ENCODE measurements around the gene HHLA2.

Gene HHLA2

DNA sequence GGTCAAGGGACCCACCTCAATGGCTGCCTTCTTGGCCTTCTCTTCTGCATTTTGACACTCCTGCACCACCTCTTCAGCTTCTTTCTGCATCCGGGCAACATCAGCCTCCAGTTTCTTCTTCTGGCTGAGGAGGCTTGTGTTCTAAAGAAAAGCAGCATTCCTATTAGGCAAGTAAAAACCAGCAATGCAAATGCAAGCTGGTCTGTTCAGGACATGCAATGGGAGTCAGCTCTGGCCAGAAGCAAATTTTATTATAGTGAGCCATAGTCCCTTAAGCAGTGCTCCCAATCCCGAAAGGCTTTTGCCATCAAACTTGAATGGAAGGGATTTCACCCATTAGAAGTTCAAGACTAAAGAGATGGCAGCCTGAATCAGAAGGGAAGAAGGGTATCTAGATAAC, 97.7 kb downstream of the HHLA2 start:
- DNase-seq = no peak

DNA sequence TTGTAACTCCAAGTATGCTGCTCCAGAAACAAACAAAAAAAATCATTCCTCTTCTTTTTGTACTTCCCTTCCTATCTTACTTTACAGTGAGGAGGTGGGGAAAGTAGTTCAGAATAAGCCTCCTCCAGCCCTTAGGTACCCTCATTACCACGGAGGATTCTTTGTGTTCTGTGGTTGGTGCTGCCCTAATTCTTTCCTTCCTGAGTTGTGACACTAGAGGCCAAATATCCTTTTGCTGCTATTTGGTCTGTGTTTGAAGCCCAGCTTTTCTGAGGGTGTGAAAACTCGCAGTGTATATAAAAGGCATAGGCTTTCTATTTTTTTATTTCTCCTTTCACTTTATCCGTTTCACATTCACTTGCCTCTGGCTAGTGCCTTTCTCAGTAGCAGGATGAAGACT, 98.2 kb downstream of the HHLA2 start:
- DNase-seq = no peak

DNA sequence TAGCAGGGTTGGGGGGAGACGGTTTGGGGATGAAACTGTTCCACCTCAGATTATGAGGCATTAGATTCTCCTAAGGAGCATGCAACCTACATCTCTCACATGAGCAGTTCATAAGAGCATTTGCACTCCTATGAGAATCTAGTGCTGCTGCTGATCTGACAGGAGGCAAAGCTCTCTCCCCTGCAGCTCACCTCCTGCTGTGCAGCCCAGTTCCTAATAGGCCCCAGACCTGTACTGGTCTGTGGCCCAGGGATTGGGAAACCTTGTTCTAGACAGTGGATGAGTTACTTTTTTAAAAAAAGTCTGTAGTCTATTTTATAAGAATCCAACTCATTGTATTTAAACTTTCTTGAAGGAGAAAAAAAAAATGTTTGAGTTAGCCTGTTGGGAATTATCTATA, 100.0 kb downstream of the HHLA2 start:
- DNase-seq = no peak

DNA sequence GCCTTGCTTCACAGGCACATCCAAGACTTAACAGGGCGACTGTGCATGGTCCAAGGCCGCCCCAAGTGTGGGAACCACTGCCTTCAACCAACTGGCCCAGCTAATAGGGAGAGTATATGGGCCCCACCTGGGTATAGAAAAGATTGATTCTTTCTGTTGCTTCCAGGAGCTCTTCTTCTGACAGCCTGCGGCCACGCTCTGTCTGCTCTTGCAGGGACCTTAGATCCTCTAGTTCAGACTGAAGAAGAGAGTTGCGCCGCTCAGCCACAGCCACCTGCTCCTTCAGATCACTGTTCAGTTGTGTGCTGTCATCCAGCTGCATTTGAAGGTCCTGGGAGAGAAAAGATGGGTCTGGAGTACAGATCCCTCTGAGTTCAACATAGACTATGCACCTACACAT, 102.2 kb downstream of the HHLA2 start:
- DNase-seq = no peak

DNA sequence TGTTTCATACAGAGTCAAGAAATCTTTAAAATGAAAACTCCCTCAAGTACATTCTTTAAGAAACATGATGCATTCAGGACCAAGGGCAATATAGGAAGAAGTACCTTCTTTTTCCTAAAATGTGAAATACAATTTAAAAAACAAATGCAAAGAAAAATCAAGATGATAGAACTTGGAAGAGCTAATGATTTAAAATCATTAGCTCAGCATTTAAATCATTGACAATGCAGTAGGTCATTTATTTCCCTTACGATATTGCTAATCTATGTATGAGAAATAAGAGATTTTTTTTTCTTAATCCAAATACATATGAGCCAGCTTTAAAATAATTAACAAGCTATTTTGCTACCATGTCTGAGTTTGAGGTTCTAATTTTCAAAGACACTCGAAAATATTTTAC, 105.5 kb downstream of the HHLA2 start:
- DNase-seq = no peak

DNA sequence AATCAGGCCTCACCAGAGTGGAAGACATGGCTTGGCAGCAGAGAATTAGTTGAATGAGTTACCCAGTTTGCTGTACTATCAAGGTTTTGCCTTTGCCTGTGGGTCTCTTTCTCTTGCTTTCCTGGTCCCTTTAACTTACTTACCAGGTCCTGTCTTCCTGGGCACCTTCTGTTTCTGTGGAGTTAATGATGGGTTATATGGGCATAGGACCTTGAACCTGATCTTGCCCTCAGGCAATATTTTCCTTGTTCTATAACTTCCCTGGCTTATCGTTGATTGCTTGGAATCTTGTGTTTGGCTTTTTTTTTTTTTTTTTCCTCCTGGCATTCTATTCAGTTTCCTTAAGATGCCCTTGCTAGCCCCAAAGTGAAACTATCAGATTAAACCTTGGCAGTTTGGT, 106.8 kb downstream of the HHLA2 start:
- DNase-seq = no peak

DNA sequence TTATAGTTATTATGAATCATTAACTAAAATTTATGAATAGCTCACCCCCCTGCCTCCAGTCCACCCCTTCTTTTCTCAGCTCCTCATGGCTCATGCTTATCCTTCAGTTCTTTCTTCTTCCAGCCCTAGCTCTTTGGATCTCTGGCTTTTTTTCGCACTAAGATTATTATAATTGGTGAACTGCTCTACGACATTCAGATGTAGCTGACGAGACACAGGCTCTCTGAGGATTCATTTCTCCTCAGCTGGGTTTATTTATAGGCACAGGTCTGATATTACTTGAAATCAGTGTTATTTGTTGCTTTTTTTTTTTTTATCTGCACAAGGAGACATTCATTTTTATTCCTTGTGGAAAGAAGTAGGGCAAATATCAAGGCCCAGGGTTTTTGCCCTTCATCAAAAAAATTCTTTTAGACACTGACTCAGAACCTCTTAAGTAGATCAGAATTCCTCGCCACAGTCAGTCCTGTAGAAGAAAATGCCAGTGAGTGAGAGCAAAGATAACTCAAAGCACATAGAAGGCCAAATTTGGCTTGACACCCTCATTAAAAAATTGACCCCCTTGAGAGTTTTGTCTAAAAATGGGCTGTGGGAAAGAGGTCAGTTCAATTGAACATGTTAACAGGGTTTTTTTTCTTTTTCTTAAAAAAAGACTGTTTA, 107.5 kb downstream of the HHLA2 start:
- no peak for DNase-seq

DNA sequence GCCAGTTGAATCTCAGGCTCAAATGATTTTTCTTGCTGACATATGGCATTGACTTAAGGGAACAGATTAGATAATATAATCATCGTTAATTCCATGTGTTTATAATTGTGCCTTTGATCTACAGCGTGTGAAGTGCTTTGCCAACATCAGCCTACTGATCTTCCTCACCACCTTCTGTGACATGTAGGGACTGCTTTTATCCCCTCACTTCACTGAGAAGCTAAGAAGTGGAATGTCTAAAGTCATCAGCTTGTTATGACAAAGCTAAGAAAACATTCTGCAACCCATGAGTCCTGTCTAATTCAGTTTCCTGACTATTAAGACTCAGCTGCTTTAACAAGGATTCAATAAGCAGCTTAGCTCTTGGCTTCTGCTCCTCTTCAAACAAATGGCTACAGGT, 108.0 kb downstream of the HHLA2 start:
- no peak for DNase-seq

DNA sequence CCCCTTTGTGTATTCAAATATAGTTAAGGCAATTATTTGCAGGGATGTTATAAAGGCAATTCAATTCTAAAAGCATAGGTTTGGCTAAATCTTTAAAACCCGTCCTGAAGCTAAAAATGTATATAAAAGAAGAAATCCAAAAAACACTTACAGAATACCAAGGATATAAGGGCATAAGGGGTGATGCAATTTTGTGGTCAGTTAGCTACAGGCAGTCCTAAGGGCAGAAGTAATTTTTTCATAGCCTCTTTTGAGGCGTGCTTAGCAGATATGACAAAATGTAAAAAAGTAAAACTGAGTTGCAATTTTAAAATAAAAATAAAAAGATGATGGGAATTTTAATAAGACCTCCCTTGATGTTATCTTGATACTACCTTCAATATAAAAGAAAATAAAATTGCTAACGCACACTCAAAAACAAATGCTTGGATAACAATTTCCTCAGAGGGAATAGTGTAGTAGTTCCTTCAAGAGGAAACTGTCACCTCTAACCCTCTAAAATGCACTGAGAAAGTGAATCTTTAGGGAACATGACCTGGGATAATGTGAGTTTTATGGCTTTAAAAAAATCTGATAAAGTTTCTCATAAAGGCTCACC, 109.8 kb downstream of the HHLA2 start:
- no peak for DNase-seq

DNA sequence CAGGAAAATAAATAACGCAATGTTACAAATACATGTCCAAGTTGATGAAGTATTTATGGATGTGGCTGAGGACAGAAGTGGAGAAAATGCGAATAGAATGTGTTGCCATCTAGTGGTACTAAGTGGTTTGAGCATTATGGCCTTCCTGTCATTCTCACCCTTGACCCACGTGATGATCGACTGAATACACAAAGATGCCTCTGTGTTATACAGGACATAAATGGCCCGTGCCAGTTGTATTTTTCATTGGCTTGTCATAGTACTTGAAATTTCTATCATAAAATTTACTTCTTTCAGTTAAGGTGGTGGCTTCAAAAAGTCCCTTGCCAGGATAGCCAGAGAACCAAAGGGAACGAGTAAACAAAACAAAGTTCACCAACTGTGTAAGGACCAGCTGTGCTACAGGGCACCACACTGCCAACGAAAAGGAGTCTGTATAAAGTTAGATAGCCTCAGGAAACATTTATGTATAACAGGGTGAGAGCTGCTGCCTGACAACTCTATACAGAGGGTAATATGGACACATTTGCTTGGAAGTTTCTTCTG, 110.4 kb downstream of the HHLA2 start:
- peak; percentile 5 for DNase-seq

DNA sequence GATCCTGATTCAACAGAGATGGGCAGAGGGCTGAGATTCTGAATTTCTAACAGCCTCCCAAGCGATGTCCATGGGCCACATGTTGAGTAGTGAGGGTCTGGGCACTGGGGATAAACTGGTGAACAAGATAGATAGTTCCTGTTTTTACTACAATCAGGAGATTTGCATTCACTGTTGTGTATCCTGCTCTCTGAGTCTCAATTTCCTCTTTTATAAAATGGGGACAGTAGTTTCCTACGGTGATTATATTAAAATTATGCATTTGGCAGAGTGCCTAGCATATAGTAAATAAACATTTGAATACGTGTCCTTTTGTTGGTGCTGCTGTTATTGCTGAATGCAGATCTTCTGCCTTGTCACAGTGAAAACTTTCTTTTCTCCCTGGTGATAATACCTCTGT, 111.5 kb downstream of the HHLA2 start:
- DNase-seq = no peak

DNA sequence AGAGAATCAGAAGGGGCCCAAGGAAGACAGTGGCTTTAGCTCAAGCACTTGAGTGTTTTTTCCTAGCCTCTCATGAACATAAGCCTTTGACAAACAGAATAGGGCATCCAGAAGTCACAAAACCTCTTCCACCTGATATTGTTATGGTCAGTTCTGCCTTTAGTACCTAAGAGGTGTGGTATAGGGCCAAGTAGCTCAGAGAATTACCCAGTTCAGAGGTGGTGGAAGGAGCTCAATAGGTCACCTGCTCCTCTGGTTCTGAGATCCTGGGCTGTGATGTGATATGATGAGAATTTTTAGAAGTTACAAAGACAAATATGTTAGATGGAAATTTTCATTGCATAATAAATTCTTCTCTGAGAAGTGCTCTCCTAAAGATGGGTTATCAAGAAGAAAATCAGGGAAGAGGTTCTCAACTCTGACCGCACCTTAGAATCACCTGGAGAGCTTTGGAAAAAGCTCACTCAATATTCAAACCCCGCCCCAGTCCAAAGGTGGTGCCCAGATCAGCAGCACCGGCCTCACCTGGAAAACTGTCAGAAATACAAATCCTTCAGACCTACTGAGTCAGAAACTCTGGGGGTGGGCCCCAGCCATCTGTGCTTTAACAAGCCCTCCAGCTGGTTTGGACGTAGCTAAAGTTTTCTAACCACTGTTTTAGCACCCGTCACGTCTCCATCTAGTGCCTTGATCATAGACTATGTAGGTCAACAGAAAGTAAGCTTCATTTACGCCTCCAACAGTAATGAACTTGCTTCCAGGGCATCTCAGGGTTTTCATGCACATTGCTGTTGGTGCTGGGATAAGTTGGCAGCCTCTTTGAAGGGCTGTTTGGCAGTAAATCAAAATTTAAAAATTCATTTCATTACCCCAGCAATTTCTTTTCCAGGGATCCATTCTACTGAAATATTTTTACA, 112.8 kb downstream of the HHLA2 start:
- no peak for DNase-seq

DNA sequence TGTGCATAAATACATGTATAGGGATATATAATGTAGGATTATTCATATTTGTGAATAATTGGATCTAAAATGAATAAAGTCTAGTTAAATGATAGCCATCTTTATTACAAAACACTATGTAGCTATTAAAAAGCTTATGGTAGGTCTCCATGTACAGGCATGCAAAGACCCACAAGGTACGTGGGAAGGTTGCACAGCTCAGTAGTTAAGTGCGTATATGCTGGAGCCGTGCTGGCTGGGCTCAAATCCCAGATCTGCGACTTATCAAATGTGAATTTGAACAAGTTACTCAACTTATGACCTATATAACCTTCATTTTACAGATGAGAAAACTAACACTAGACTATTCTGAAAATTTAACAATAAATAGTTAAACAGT, 113.4 kb downstream of the HHLA2 start:
- no peak for DNase-seq

DNA sequence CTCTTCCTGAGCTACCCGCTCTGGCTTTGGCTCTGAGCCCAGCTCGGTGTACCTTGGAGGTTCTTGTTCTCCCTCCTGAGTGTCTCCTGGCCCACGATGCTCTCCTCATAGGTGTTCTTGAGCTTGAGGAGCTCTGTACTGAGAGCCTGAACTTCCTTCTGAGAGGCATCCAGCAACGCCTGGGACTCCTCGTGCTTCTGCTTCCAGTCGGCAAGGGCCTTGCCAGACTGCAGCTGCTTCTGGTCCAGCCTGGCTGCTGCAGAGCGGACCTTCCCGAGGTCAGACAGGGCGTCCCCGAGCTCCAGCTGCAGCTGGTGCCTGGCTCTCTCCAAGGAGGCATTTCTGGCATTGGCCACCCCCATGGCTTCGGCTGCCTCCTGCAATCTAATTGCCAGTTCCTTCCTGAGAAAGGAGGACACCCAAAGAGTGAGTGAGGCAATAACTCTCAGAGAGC, 114.2 kb downstream of the HHLA2 start:
- DNase-seq = no peak

DNA sequence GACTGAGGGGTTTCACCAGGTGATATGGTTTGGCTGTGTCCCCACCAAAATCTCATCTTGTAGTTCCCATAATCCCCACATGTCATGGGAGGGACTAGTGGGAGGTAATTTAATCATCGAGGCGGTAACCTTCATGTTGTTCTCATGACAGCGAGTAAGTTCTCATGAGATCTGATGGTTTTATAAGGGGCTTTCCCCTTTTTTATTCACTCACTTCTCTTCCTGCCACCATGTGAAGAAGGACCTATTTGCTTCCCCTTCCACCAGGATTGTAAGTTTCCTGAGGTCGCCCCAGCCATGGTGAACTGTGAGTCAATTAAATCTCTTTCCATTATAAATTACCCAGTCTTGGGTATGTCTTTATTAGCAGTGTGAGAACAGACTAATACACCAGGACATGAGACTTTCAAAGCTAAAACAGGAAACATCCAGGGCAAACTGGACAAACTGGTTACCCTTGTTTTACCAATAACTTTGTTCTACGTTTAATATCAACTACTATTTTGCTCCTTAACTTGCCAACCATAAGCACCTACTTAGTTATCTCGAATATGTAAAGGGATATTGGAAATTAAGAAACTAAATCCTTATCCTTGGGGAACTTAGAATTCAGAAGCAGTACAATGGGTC, 115.9 kb downstream of the HHLA2 start:
- DNase-seq = no peak

DNA sequence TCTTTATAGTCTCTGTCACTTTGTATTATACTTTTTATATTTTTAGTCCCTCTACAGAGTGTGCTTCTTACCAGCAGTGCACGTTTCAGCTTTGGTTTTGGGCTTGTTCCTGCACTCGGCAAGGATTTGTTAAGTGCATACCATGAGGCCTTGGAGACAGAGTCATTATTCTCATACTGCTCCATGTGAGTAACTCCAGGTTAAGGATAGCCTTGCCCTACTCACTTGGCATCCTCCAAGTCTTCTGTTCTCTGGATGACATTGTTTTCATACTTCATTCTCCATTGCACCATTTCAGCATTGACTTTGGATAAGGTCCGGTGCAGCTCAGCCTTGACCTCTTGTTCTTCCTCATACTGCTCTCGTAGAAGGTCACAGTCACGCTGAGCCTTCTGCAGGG, 117.7 kb downstream of the HHLA2 start:
- DNase-seq = no peak

DNA sequence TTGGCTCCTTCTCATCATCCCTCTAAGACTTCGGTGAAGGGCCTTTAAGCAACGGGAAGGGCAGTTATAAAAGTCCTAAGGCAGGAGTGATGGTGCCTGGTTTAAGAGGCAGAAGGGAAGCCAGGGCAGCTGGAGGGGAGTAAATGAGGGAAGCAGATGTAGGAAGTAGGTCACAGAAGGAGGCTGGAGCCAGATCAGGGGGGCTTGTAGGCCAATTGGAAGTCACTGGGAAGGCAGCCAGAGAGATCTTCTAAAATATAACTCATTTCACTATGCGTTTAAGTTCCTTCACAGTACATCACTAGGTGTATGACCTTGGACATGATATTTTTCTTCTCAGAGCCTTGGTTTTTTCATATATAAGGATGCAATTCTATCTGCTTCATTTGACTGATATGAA, 119.3 kb downstream of the HHLA2 start:
- DNase-seq = no peak

DNA sequence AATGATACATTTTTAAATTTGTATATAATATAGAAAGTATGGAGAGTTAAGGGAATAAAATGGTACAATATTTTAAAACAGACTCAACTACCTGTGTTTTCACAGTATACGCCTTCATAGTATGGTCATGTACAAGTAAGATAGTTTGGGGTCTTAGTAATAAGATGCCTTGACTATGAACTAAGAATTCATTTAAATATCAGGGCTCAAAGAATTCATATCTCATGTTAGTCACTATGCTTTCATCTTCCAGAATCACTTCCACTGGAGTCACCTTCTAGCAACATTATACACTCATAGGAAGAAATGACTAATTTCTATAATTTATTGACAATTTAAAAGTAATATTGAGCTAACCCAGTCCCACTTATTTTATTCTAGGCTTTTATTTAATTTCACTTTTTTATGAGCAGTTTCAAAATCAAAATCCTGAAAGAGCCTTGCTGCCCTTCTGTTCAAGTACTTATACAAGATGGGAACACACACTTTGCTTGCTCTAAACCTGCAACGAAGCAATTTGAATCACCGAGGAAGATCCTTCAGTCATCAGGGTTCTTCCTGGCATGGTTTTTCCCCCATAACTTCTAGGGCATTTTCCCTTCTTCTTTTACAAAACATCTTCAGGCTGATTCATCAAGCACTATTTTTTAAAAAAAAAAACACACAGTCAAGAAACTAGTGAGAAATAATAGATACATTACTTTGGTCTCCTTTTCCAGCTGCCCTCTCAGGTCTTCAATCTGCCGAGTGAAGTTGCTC, 119.9 kb downstream of the HHLA2 start:
- DNase-seq = no peak

DNA sequence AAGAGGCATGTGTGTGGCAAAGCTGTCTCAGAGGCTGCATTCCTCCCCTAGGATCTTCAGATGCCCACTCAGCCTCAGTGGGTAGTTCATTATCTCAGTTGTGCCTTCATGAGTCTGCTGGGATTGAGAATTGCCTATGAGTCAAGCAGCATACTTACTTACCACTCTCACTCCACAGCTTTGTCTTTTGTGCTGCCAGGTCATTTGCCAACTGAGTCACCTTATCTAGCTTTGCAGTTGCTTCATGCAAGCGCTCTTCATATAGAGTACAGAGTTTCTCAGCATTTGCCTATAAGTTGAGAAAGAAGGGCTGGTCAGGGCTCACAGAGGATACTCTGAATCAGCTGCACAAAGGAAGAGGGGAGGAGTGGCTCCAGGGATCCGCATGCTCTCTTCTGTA, 124.6 kb downstream of the HHLA2 start:
- DNase-seq = no peak
